Measurements from ENCODE around the gene NTHL1. TPM values are rescaled to one million over a fixed set of nuclear protein-coding genes. Genes with fewer than 3 reads are reported as not detected.

The NTHL1 gene
- total and polyA plus RNA-seq, 2 experiments from 2014 or later, result 84.6 to 87.9 TPM

GRCh38 chr16:2096853-2097595 is 49.4 kb upstream of the NTHL1 start:
- Histone ChIP-seq H3K9me2 (ENCODE audit: insufficient read depth) (no peaks in the 10 kb centered on the region), H3K27ac (ENCODE audit: low read depth) (no peak overlapping the region), H3K4me1 (ENCODE audit: insufficient read depth) (peaks cover under 1% of the 10 kb centered on the region; the same call in 1 of the 2 replicates), H3F3A (replicated peaks; ENCODE audit: low read depth) (0 out of 2 replicates have a peak, but pooled peaks cover 5% of the 10 kb centered on the region), H3K36me3 (ENCODE audit: insufficient read depth) (no peaks in the 10 kb centered on the region), H3K4me2 (no peak overlapping the region), H3K4me3 (no peak overlapping the region), H3K27me3 (ENCODE audit: insufficient read depth) (no peaks in the 10 kb centered on the region), H3K79me2 (replicated peaks; ENCODE audit: insufficient read depth) (no peaks in the 10 kb centered on the region), H4K20me1 (replicated peaks; ENCODE audit: insufficient read depth) (no peaks in the 10 kb centered on the region; the same call in 1 of the 2 replicates), H2AFZ (no peak overlapping the region)
- no peaks in the 10 kb centered on the region for H3K4me1 Mint-ChIP-seq
- ATAC-seq (no peak), DNase-seq (ENCODE audit: low spot score) (no peak)
- H3K9me3 Mint-ChIP-seq, result no peaks in the 10 kb centered on the region
- peaks cover 11% of the 10 kb centered on the region for H3K36me3 Mint-ChIP-seq (ENCODE audit: low read depth)
- no peak for TF ChIP-seq EZH2 (IDR thresholded peaks at IDR 0.05; ENCODE audit: low read depth, unreplicated experiment)
- no peak for TF ChIP-seq POLR2AphosphoS5 (IDR thresholded peaks at IDR 0.05; ENCODE audit: low read depth)
- no peak for TF ChIP-seq JUNB (IDR thresholded peaks at IDR 0.05; ENCODE audit: unreplicated experiment)
- TF ChIP-seq STAT1 (IDR thresholded peaks at IDR 0.05; ENCODE audit: unreplicated experiment), result no peak
- TF ChIP-seq REST (IDR thresholded peaks at IDR 0.05; ENCODE audit: unreplicated experiment), result no peak
- no peak for TF ChIP-seq ZNF331 (CRISPR knock-in tag; IDR thresholded peaks at IDR 0.05; ENCODE audit: low read depth)
- no peak for TF ChIP-seq ETS1 (IDR thresholded peaks at IDR 0.05)
- no peak for TF ChIP-seq ZNF114 (CRISPR knock-in tag; IDR thresholded peaks at IDR 0.05)
- no peak for TF ChIP-seq CTCF (conservative IDR thresholded peaks at IDR 0.05; ENCODE audit: low read depth in 2 of 2)
- no peak for TF ChIP-seq EZH2phosphoT487 (IDR thresholded peaks at IDR 0.05; ENCODE audit: unreplicated experiment)
- TF ChIP-seq CREB1 (CRISPR knock-in tag; IDR thresholded peaks at IDR 0.05; ENCODE audit: low read depth), result no peak
- TF ChIP-seq NANOG (IDR thresholded peaks at IDR 0.05; ENCODE audit: borderline replicate concordance), result no peak
- no peak overlapping the region for H3K27ac Mint-ChIP-seq
- no peak overlapping the region for H3K4me3 Mint-ChIP-seq
- H3K27me3 Mint-ChIP-seq (ENCODE audit: insufficient read depth, low read depth, poor library complexity), result peaks cover 14% of the 10 kb centered on the region

All from GM23338 (cell line).